WTC11 (cell line): ENCODE results near the gene TUBGCP2. TPM values are rescaled to one million over a fixed set of nuclear protein-coding genes. Genes with fewer than 3 reads are reported as not detected.

Experiments
- ATAC-seq: fragments of 200-7000 bp; cut with Tn5 transposase; 2 replicates; pipeline ENCODE4 v1.10.0; 2021; ENCODE audit warnings: mild to moderate bottlenecking, moderate library complexity
- CTCF ChIA-PET: fragments of 300-600 bp; sonication (Branson Sonifier 250); formaldehyde crosslinking; loops from one replicate; lab custom pipeline; 2021; ENCODE audit warnings: antibody characterized with exemption; lab: Charles Lee
- POLR2A ChIA-PET: fragments of 350-600 bp; sonication (Branson Sonifier 250); formaldehyde crosslinking; loops from one replicate; lab custom pipeline; 2021; ENCODE audit warnings: antibody characterized with exemption; lab: Charles Lee
- DNase-seq: peaks from one replicate; pipeline ENCODE4 v3.0.0; 2021; ENCODE audit warnings: low spot score
- H3K27ac Mint-ChIP-seq: 2 replicates; pipeline ENCODE4 v1.8.0; 2021; ENCODE audit warnings: mixed read lengths
- H3K27me3 Mint-ChIP-seq: 2 replicates; pipeline ENCODE4 v1.8.0; 2021; ENCODE audit warnings: low read depth, mild to moderate bottlenecking, moderate library complexity, mixed read lengths
- H3K36me3 Mint-ChIP-seq: 2 replicates; pipeline ENCODE4 v1.8.0; 2021; ENCODE audit warnings: mixed read lengths
- H3K4me1 Mint-ChIP-seq: 2 replicates; pipeline ENCODE4 v1.8.0; 2022; ENCODE audit warnings: mixed read lengths
- H3K4me3 Mint-ChIP-seq: 2 replicates; pipeline ENCODE4 v1.8.0; 2021; ENCODE audit warnings: mild to moderate bottlenecking, moderate library complexity, mixed read lengths
- H3K9me3 Mint-ChIP-seq: 2 replicates; pipeline ENCODE4 v1.8.0; 2021; ENCODE audit warnings: mixed read lengths
- AR ChIP-seq: fragments of 250-450 bp; sonication (Bioruptor Pico); IDR thresholded peaks from 2 replicates; pipeline ENCODE4 v1.9.0; 2021; ENCODE audit warnings: mild to moderate bottlenecking
- CDX4 ChIP-seq: fragments of 250-450 bp; sonication (Bioruptor Pico); IDR thresholded peaks from 2 replicates; pipeline ENCODE4 v1.9.0; 2021; ENCODE audit warnings: moderate library complexity, mild to moderate bottlenecking, inconsistent platforms, borderline replicate concordance
- CREM ChIP-seq: sonication (generic); formaldehyde crosslinking; IDR thresholded peaks from 2 replicates; pipeline ENCODE4 v1.8.1; 2022; ENCODE audit warnings: mild to moderate bottlenecking, missing genetic modification reagents, moderate library complexity
- E2F5 ChIP-seq: sonication (generic); formaldehyde crosslinking; IDR thresholded peaks from 2 replicates; pipeline ENCODE4 v1.8.1; 2022; ENCODE audit warnings: mild to moderate bottlenecking, moderate library complexity, missing genetic modification reagents
- ESRRA ChIP-seq: sonication (generic); formaldehyde crosslinking; IDR thresholded peaks from 2 replicates; pipeline ENCODE4 v1.8.1; 2022; ENCODE audit warnings: mild to moderate bottlenecking, missing genetic modification reagents, borderline replicate concordance
- FOXP1 ChIP-seq: sonication (generic); formaldehyde crosslinking; IDR thresholded peaks from 2 replicates; pipeline ENCODE4 v1.8.0; 2022; ENCODE audit warnings: missing genetic modification reagents, mild to moderate bottlenecking, moderate library complexity, borderline replicate concordance
- HMGXB4 ChIP-seq: sonication (generic); formaldehyde crosslinking; IDR thresholded peaks from 2 replicates; pipeline ENCODE4 v1.8.1; 2023; ENCODE audit warnings: mild to moderate bottlenecking, moderate library complexity, missing genetic modification reagents
- IRF1 ChIP-seq: sonication (generic); formaldehyde crosslinking; IDR thresholded peaks from 2 replicates; pipeline ENCODE4 v1.8.0; 2023; ENCODE audit warnings: missing genetic modification reagents
- KAT7 ChIP-seq: sonication (generic); formaldehyde crosslinking; IDR thresholded peaks from 2 replicates; pipeline ENCODE4 v1.8.1; 2023; ENCODE audit warnings: missing genetic modification reagents, mild to moderate bottlenecking, borderline replicate concordance
- MAX ChIP-seq: sonication (generic); formaldehyde crosslinking; IDR thresholded peaks from 2 replicates; pipeline ENCODE4 v1.8.0; 2022; ENCODE audit warnings: mild to moderate bottlenecking, missing genetic modification reagents
- NR3C1 ChIP-seq: sonication (generic); formaldehyde crosslinking; conservative IDR thresholded peaks from 2 replicates; pipeline ENCODE4 v1.8.1; 2023; ENCODE audit warnings: low read depth, mild to moderate bottlenecking, missing genetic modification reagents
- PREB ChIP-seq: sonication (generic); formaldehyde crosslinking; IDR thresholded peaks from 2 replicates; pipeline ENCODE4 v1.8.1; 2022; ENCODE audit warnings: mild to moderate bottlenecking, missing genetic modification reagents, moderate library complexity, borderline replicate concordance
- SP1 ChIP-seq: sonication (generic); formaldehyde crosslinking; conservative IDR thresholded peaks from 2 replicates; pipeline ENCODE4 v1.8.1; 2022; ENCODE audit warnings: missing genetic modification reagents
- TEAD1 ChIP-seq: sonication (generic); formaldehyde crosslinking; IDR thresholded peaks from 2 replicates; pipeline ENCODE4 v1.8.0; 2022; ENCODE audit warnings: mild to moderate bottlenecking, missing genetic modification reagents
- USF2 ChIP-seq: sonication (generic); formaldehyde crosslinking; IDR thresholded peaks from 2 replicates; pipeline ENCODE4 v1.8.1; 2023; ENCODE audit warnings: mild to moderate bottlenecking, missing genetic modification reagents, moderate library complexity
- ZNF219 ChIP-seq: sonication (generic); formaldehyde crosslinking; IDR thresholded peaks from 2 replicates; pipeline ENCODE4 v1.8.0; 2023; ENCODE audit warnings: missing genetic modification reagents, mild to moderate bottlenecking, borderline replicate concordance
- ZNF396 ChIP-seq: fragments of 250-450 bp; sonication (Bioruptor Pico); IDR thresholded peaks from 2 replicates; pipeline ENCODE4 v1.8.0; 2021; ENCODE audit warnings: mild to moderate bottlenecking, moderate library complexity, borderline replicate concordance
- ZNF423 ChIP-seq: fragments of 250-450 bp; sonication (Bioruptor Pico); IDR thresholded peaks from 2 replicates; pipeline ENCODE4 v2.1.2; 2022; ENCODE audit warnings: mild to moderate bottlenecking, moderate library complexity
- total RNA-seq: library from RNA; stranded (reverse); gene quantifications from 3 replicates; pipeline ENCODE4 v1.2.3, GENCODE V29; 2021

TUBGCP2 gene
- total RNA-seq, 1 experiment from 2014 or later, result 62.5 TPM

- Mint-ChIP-seq H3K36me3 (no peaks in the 10 kb centered on the region), H3K27ac (no peak overlapping the region), H3K27me3 (peaks cover 19% of the 10 kb centered on the region), H3K9me3 (no peaks in the 10 kb centered on the region), H3K4me1 (peaks cover 12% of the 10 kb centered on the region), H3K4me3 (peak overlapping the region; percentile 59)
- ChIA-PET POLR2A (no interaction called here), CTCF (interaction anchor here (1.3 to 1.4 kb wide), 2 partner anchors 13 to 118 kb away, joined by 3 to 7 read pairs; no protein-coding TSS in a partner anchor)
- ATAC-seq, result peak; percentile 33
- TF ChIP-seq USF2 (CRISPR knock-in tag), result 0 out of 2 replicates have a peak, but pooled peaks have one; percentile 24
- peak; percentile 70 for TF ChIP-seq SP1 (CRISPR knock-in tag)
- TF ChIP-seq E2F5 (CRISPR knock-in tag), result peak; percentile 60; the same call in 1 of the 2 replicates
- no peak for TF ChIP-seq NR3C1 (CRISPR knock-in tag)
- no peak for TF ChIP-seq AR (CRISPR knock-in tag)
- peak; percentile 64; the same call in 1 of the 2 replicates for TF ChIP-seq HMGXB4 (CRISPR knock-in tag)
- peak; percentile 6; the same call in 1 of the 2 replicates for TF ChIP-seq FOXP1 (CRISPR knock-in tag)
- TF ChIP-seq, all 79 proteins: peak for 5
- peak; percentile 81 for DNase-seq
These were observed 46.8 kb downstream of the TUBGCP2 start for GRCh38 chr10:133261726-133262325.

GRCh38 chr10:133260895-133261725 lies 47.6 kb downstream of the TUBGCP2 start:
- POLR2A ChIA-PET, result no interaction called here
- CTCF ChIA-PET, result no interaction called here

More at GRCh38 chr10:133260895-133261725, 47.6 kb downstream of the TUBGCP2 start:
- no peak for DNase-seq
- Mint-ChIP-seq H3K4me1 (peaks cover 13% of the 10 kb centered on the region), H3K36me3 (no peaks in the 10 kb centered on the region), H3K27me3 (peaks cover 19% of the 10 kb centered on the region), H3K4me3 (peak overlapping the region; percentile 66), H3K9me3 (no peaks in the 10 kb centered on the region), H3K27ac (no peak overlapping the region)
- TF ChIP-seq TEAD1 (CRISPR knock-in tag), result 0 out of 2 replicates have a peak, but pooled peaks have one; percentile 56
- no peak for TF ChIP-seq CREM (CRISPR knock-in tag)
- no peak for TF ChIP-seq ESRRA (CRISPR knock-in tag)
- no peak for TF ChIP-seq IRF1 (CRISPR knock-in tag)
- no peak for TF ChIP-seq PREB
- TF ChIP-seq CDX4 (CRISPR knock-in tag), result no peak
- TF ChIP-seq ZNF423 (CRISPR knock-in tag), result peak; percentile 83
- no peak for TF ChIP-seq ZNF396 (CRISPR knock-in tag)
- 0 out of 2 replicates have a peak, but pooled peaks have one; percentile 57 for TF ChIP-seq ZNF219 (CRISPR knock-in tag)
- TF ChIP-seq KAT7 (CRISPR knock-in tag), result no peak
- TF ChIP-seq MAX, result peak; percentile 54; the same call in 1 of the 2 replicates
- peak; percentile 8 for ATAC-seq
